ENCODE measurements around the gene ZNF106.

The ZNF106 gene

GRCh38 chr15:42404461-42405235 is 86.3 kb downstream of the ZNF106 start:
- DNase-seq: no peak

GRCh38 chr15:42403389-42403788 is 87.6 kb downstream of the ZNF106 start:
- DNase-seq: no peak

- DNase-seq: no peak
These were observed 88.3 kb downstream of the ZNF106 start for GRCh38 chr15:42402455-42403205.

GRCh38 chr15:42401544-42402454 is 89.1 kb downstream of the ZNF106 start:
- DNase-seq: no peak

GRCh38 chr15:42395838-42396237 is 95.1 kb downstream of the ZNF106 start:
- no peak for DNase-seq

GRCh38 chr15:42394106-42394505 is 96.8 kb downstream of the ZNF106 start:
- DNase-seq: no peak

- DNase-seq: no peak
These were observed 98.5 kb downstream of the ZNF106 start for GRCh38 chr15:42392309-42393024.

GRCh38 chr15:42387603-42388002 is 103.3 kb downstream of the ZNF106 start:
- no peak for DNase-seq

GRCh38 chr15:42385980-42386700 is 104.8 kb downstream of the ZNF106 start:
- DNase-seq: no peak

- peak; percentile 3 for DNase-seq
These were observed 105.5 kb downstream of the ZNF106 start for GRCh38 chr15:42385206-42385979.

- DNase-seq: no peak
These were observed 106.3 kb downstream of the ZNF106 start for GRCh38 chr15:42384597-42384996.

GRCh38 chr15:42378011-42378410 is 112.9 kb downstream of the ZNF106 start:
- no peak for DNase-seq

- no peak for DNase-seq
These were observed 115.0 kb downstream of the ZNF106 start for GRCh38 chr15:42375941-42376340.

- no peak for DNase-seq
These were observed 115.7 kb downstream of the ZNF106 start for GRCh38 chr15:42375252-42375651.

GRCh38 chr15:42374810-42375209 is 116.1 kb downstream of the ZNF106 start:
- DNase-seq: no peak

GRCh38 chr15:42373936-42374335 is 117.0 kb downstream of the ZNF106 start:
- no peak for DNase-seq

- DNase-seq: no peak
These were observed 117.7 kb downstream of the ZNF106 start for GRCh38 chr15:42373274-42373673.

GRCh38 chr15:42371096-42371495 is 119.8 kb downstream of the ZNF106 start:
- no peak for DNase-seq

- DNase-seq: no peak
These were observed 122.8 kb downstream of the ZNF106 start for GRCh38 chr15:42368096-42368495.

- DNase-seq: no peak
These were observed 123.9 kb downstream of the ZNF106 start for GRCh38 chr15:42367041-42367440.

- DNase-seq: no peak
These were observed 124.9 kb downstream of the ZNF106 start for GRCh38 chr15:42365921-42366550.
